Breast epithelium (tissue), 4 donors: Measurements from ENCODE around the gene KRTAP10-8. TPM values are rescaled to one million over a fixed set of nuclear protein-coding genes. Genes with fewer than 3 reads are reported as not detected.
"Not testable (repeated sequence)": the region's sequence is repeated elsewhere in the genome, so short reads cannot be mapped to it uniquely, and the experiment has no call there.

ENCODE experiments used
- DNase-seq, 2 donors: peaks; one replicate each; pipeline ENCODE4 v3.0.0-alpha.2; 2019; ENCODE audit warnings: low spot score in 2 of 2
- H3K27ac ChIP-seq, 2 donors: fragments of 200-600 bp; sonication (generic) in 1 of 2; one replicate each; pipeline ENCODE4 v1.5.1; 2016 to 2019; ENCODE audit warnings: mild to moderate bottlenecking in 1 of 2
- H3K27me3 ChIP-seq, 2 donors: fragments of 200-600 bp; sonication (generic) in 1 of 2; one replicate each; pipeline versions ENCODE4 v1.5.1 to v1.6.0; 2017 to 2019; ENCODE audit warnings: control low read depth in 1 of 2, mild to moderate bottlenecking in 1 of 2
- H3K36me3 ChIP-seq: fragments of 200-600 bp; one replicate; pipeline ENCODE4 v1.5.1; 2019
- H3K4me1 ChIP-seq, 2 donors: fragments of 200-600 bp; sonication (generic); one replicate each; pipeline ENCODE4 v1.5.1; 2016 to 2019; ENCODE audit warnings: control low read depth in 1 of 2
- H3K4me3 ChIP-seq, 3 donors: fragments of 200-600 bp; sonication (generic); 1 replicate in 2 of 3; 2 replicates in 1 of 3; pipeline ENCODE4 v1.5.1; 2016 to 2019; ENCODE audit warnings: mild to moderate bottlenecking in 3 of 3, moderate library complexity in 2 of 3
- H3K9me3 ChIP-seq, 2 donors: fragments of 200-600 bp; sonication (generic) in 1 of 2; one replicate each; pipeline ENCODE4 v1.5.1; 2016 to 2019; ENCODE audit warnings: control low read depth in 1 of 2
- POLR2A ChIP-seq: fragments of 450-650 bp; IDR thresholded peaks from one replicate; pipeline ENCODE4 v1.6.1; 2016; ENCODE audit warnings: antibody characterized with exemption, mild to moderate bottlenecking, moderate library complexity
- POLR2AphosphoS5 ChIP-seq, 3 donors: sonication (generic); formaldehyde crosslinking; IDR thresholded peaks; one replicate each; pipeline ENCODE4 v1.6.1; 2017; ENCODE audit warnings: antibody characterized with exemption in 3 of 3
- intact Hi-C: fragments of 100-400 bp; cut with DNase I; formaldehyde crosslinking; loops from one replicate; pipeline ENCODE4 v1.15.1; 2023; ENCODE audit warnings: low total_unique reads
- total RNA-seq, 3 donors: library from RNA; depleted of rRNA; stranded (reverse); fragments of >200 nt; gene quantifications; one replicate each; pipeline ENCODE4 v1.1.0, GENCODE V29; 2016
- TF ChIP-seq, protein P1 (sequence below), 3 donors: fragments of 450-650 bp; IDR thresholded peaks; one replicate each; pipeline ENCODE4 v1.5.1; 2016 to 2017; ENCODE audit warnings: antibody characterized with exemption in 3 of 3, mild to moderate bottlenecking in 3 of 3, moderate library complexity in 3 of 3

The KRTAP10-8 gene
- total RNA-seq, 3 donors from 2014 or later, result not detected

DNA sequence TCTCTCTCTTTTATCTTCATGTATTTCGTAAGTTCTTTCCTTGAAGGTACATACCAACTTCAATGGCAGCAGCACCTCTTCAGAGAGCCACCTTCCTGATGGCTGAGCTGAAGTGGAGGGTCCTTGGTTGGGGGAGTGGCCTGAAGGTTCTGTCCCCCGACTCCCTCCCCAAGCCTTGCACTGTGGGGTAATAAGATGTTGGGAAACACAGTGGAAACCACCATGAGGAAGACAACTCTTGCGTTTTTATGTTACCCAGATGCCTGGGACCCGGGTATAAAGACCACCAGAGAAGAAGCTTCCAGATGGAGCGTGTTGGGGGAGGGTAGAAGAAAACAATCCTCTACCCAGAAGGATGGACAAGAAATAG is 46.6 kb downstream of the KRTAP10-8 start:
- Histone ChIP-seq H3K27me3 (peaks cover 0 to 10% of the 10 kb centered on the region in 2 donors), H3K4me3 (no peak overlapping the region), H3K4me1 (no peaks in the 10 kb centered on the region), H3K9me3 (peaks cover 11 to 14% of the 10 kb centered on the region in 2 donors), H3K36me3 (no peaks in the 10 kb centered on the region), H3K27ac (no peak overlapping the region)
- intact Hi-C loops, result no loop called here
- TF ChIP-seq, protein P1, sequence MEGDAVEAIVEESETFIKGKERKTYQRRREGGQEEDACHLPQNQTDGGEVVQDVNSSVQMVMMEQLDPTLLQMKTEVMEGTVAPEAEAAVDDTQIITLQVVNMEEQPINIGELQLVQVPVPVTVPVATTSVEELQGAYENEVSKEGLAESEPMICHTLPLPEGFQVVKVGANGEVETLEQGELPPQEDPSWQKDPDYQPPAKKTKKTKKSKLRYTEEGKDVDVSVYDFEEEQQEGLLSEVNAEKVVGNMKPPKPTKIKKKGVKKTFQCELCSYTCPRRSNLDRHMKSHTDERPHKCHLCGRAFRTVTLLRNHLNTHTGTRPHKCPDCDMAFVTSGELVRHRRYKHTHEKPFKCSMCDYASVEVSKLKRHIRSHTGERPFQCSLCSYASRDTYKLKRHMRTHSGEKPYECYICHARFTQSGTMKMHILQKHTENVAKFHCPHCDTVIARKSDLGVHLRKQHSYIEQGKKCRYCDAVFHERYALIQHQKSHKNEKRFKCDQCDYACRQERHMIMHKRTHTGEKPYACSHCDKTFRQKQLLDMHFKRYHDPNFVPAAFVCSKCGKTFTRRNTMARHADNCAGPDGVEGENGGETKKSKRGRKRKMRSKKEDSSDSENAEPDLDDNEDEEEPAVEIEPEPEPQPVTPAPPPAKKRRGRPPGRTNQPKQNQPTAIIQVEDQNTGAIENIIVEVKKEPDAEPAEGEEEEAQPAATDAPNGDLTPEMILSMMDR (IDR thresholded peaks at IDR 0.05), result no peak
- TF ChIP-seq POLR2AphosphoS5 (IDR thresholded peaks at IDR 0.05) (no peak), POLR2A (no peak)
- DNase-seq, result no peak

- Histone ChIP-seq H3K4me1 (no peaks in the 10 kb centered on the region), H3K27ac (no peak overlapping the region), H3K36me3 (no peaks in the 10 kb centered on the region), H3K9me3 (peaks cover 11 to 13% of the 10 kb centered on the region in 2 donors), H3K27me3 (peaks cover 0 to 10% of the 10 kb centered on the region in 2 donors), H3K4me3 (no peak overlapping the region)
- no peak for TF ChIP-seq POLR2AphosphoS5 (IDR thresholded peaks at IDR 0.05)
- no peak for TF ChIP-seq POLR2A
- TF ChIP-seq, protein P1 (IDR thresholded peaks at IDR 0.05), result no peak
- intact Hi-C loops, result no loop called here
- no peak for DNase-seq
Measured at GRCh38 chr21:44658913-44659595, 47.2 kb downstream of the KRTAP10-8 start.

DNA sequence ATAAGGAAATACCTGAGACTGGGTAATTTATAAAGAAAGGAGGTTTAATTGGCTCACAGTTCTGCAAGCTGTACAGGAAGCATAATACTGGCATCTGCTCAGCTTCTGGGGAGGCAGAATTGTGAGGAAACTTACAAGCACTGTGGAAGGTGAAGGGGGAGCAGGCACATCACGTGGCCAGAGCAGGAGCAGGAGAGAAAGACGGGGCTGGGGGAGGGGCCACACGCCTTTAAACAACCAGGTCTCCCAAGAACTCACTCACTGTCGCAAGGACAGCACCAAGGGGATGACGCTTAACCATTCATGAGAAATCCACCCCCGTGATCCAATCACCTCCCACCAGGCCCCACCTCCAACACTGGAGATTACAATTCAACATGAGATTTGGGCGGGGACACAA is 49.7 kb downstream of the KRTAP10-8 start:
- H3K4me1 ChIP-seq, H3K4me3 ChIP-seq, intact Hi-C loops, DNase-seq, H3K27ac ChIP-seq, H3K27me3 ChIP-seq, H3K36me3 ChIP-seq, H3K9me3 ChIP-seq: not testable (repeated sequence)

Other genes with a start within 250 kb of the KRTAP10-8 start
- 1 to 10 TPM; 1.6 to 6.4 (median 2.0) TPM for gene LRRC3, start 156.6 kb upstream of the KRTAP10-8 start, total RNA-seq
- not detected for gene KRTAP10-1, start 71.9 kb upstream of the KRTAP10-8 start, total RNA-seq
- not detected for gene KRTAP10-2, start 60.6 kb upstream of the KRTAP10-8 start, total RNA-seq
- not detected for gene KRTAP10-3, start 53.3 kb upstream of the KRTAP10-8 start, total RNA-seq
- gene KRTAP10-4, start 38.4 kb upstream of the KRTAP10-8 start, total RNA-seq, result not detected
- gene KRTAP10-5, start 31.5 kb upstream of the KRTAP10-8 start, total RNA-seq, result not detected
- gene KRTAP10-6, start 19.6 kb upstream of the KRTAP10-8 start, total RNA-seq, result not detected
- gene KRTAP10-7, start 11.5 kb upstream of the KRTAP10-8 start, total RNA-seq, result not detected
- gene KRTAP10-9, start 15.0 kb downstream of the KRTAP10-8 start, total RNA-seq, result not detected
- gene KRTAP10-10, start 25.3 kb downstream of the KRTAP10-8 start, total RNA-seq, result not detected
- not detected for gene KRTAP10-11, start 34.3 kb downstream of the KRTAP10-8 start, total RNA-seq
- gene KRTAP12-4, start 42.6 kb downstream of the KRTAP10-8 start, total RNA-seq, result not detected
- gene KRTAP12-3, start 45.9 kb downstream of the KRTAP10-8 start, total RNA-seq, result not detected
- gene KRTAP12-2, start 54.8 kb downstream of the KRTAP10-8 start, total RNA-seq, result not detected
- gene KRTAP12-1, start 70.1 kb downstream of the KRTAP10-8 start, total RNA-seq, result not detected
- not detected for gene KRTAP10-12, start 85.1 kb downstream of the KRTAP10-8 start, total RNA-seq
- gene TSPEAR, start 99.5 kb downstream of the KRTAP10-8 start, total RNA-seq, result under 1 TPM in 1 of 3 donors, not detected in 2; 0.15 TPM
- gene UBE2G2, start 189.7 kb downstream of the KRTAP10-8 start, total RNA-seq, result 100 to 1,000 TPM in 1 of 3 donors, 10 to 100 TPM in 2; 84.8 to 128 (median 99.2) TPM
- gene SUMO3, start 206.0 kb downstream of the KRTAP10-8 start, total RNA-seq, result 10 to 100 TPM; 64.2 to 64.8 (median 64.4) TPM